Measurements from ENCODE around the gene MYO9A. TPM values are rescaled to one million over a fixed set of nuclear protein-coding genes. Genes with fewer than 3 reads are reported as not detected.

Gene MYO9A
- polyA plus RNA-seq, 3 donors, result 3.9 to 6.6 (median 5.0) TPM

GRCh38 chr15:71951134-71951533, 166.8 kb downstream of the MYO9A start:
- no peak overlapping the region for H3K4me3 Mint-ChIP-seq
- intact Hi-C loops (cut with micrococcal nuclease), result no loop called here
- H3K4me2 ChIP-seq (replicated peaks; ENCODE audit: extremely low read depth, low read length, poor library complexity, severe bottlenecking), result no peak overlapping the region

GRCh38 chr15:71945012-71945411, 172.9 kb downstream of the MYO9A start:
- H3K4me1 ChIP-seq (ENCODE audit: control insufficient read depth in 1 of 2, insufficient read depth in 2 of 2, low read length in 2 of 2), result no peaks in the 10 kb centered on the region
- H3K4me1 Mint-ChIP-seq, result no peaks in the 10 kb centered on the region
- no peak for DNase-seq
- no peak overlapping the region for H3K9ac ChIP-seq (ENCODE audit: insufficient read depth, low read length, poor library complexity, severe bottlenecking)
- no peak overlapping the region for H2AFZ ChIP-seq (ENCODE audit: insufficient read depth, low read depth, low read length, poor library complexity, severe bottlenecking)
- no peaks in the 10 kb centered on the region for H3K27me3 Mint-ChIP-seq (ENCODE audit: low read depth in 3 of 3)
- intact Hi-C loops (cut with micrococcal nuclease), result no loop called here
- H3K9me3 ChIP-seq (replicated peaks in 1 of 2; ENCODE audit: control insufficient read depth in 1 of 2, insufficient read depth in 1 of 2, low read length in 2 of 2), result no peaks in the 10 kb centered on the region
- peaks cover 0 to 2% (median 0%) of the 10 kb centered on the region in 7 donors for H3K9me3 Mint-ChIP-seq
- no peak overlapping the region for H3K27ac Mint-ChIP-seq
- no peaks in the 10 kb centered on the region for H3K27me3 ChIP-seq (ENCODE audit: control insufficient read depth in 2 of 2, insufficient read depth in 2 of 2, low read length in 2 of 2)
- H3K4me3 ChIP-seq (replicated peaks in 1 of 3; ENCODE audit: low read depth in 2 of 3, low read length in 3 of 3), result no peak overlapping the region
- peaks cover 3 to 5% of the 10 kb centered on the region in 2 donors for H3K36me3 Mint-ChIP-seq
- no peaks in the 10 kb centered on the region for H3K79me2 ChIP-seq (ENCODE audit: insufficient read depth, low read length)
- H3K4me3 Mint-ChIP-seq, result no peak overlapping the region
- no peaks in the 10 kb centered on the region for H3K36me3 ChIP-seq (replicated peaks in 1 of 2; ENCODE audit: control insufficient read depth in 1 of 2, insufficient read depth in 2 of 2, low read length in 2 of 2)
- no peak overlapping the region for H3K4me2 ChIP-seq (replicated peaks; ENCODE audit: extremely low read depth, low read length, poor library complexity, severe bottlenecking)
- TF ChIP-seq, protein P1, sequence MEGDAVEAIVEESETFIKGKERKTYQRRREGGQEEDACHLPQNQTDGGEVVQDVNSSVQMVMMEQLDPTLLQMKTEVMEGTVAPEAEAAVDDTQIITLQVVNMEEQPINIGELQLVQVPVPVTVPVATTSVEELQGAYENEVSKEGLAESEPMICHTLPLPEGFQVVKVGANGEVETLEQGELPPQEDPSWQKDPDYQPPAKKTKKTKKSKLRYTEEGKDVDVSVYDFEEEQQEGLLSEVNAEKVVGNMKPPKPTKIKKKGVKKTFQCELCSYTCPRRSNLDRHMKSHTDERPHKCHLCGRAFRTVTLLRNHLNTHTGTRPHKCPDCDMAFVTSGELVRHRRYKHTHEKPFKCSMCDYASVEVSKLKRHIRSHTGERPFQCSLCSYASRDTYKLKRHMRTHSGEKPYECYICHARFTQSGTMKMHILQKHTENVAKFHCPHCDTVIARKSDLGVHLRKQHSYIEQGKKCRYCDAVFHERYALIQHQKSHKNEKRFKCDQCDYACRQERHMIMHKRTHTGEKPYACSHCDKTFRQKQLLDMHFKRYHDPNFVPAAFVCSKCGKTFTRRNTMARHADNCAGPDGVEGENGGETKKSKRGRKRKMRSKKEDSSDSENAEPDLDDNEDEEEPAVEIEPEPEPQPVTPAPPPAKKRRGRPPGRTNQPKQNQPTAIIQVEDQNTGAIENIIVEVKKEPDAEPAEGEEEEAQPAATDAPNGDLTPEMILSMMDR (IDR thresholded peaks at IDR 0.05), result no peak
- no peak overlapping the region for H3K27ac ChIP-seq (ENCODE audit: low read depth in 1 of 2, low read length in 2 of 2)
- no CpG with 5 or more reads among the region's 1 CpG for WGBS (ENCODE audit: insufficient coverage)
- H4K20me1 ChIP-seq (ENCODE audit: insufficient read depth, low read length), result no peaks in the 10 kb centered on the region

More at GRCh38 chr15:71951134-71951533, 166.8 kb downstream of the MYO9A start:
- Histone ChIP-seq H3K9ac (ENCODE audit: insufficient read depth, low read length, poor library complexity, severe bottlenecking) (no peak overlapping the region), H4K20me1 (ENCODE audit: insufficient read depth, low read length) (no peaks in the 10 kb centered on the region), H3K4me3 (replicated peaks in 1 of 3; ENCODE audit: low read depth in 2 of 3, low read length in 3 of 3) (no peak overlapping the region), H2AFZ (ENCODE audit: insufficient read depth, low read depth, low read length, poor library complexity, severe bottlenecking) (no peak overlapping the region), H3K9me3 (replicated peaks in 1 of 2; ENCODE audit: control insufficient read depth in 1 of 2, insufficient read depth in 1 of 2, low read length in 2 of 2) (no peaks in the 10 kb centered on the region), H3K4me1 (ENCODE audit: control insufficient read depth in 1 of 2, insufficient read depth in 2 of 2, low read length in 2 of 2) (no peaks in the 10 kb centered on the region), H3K36me3 (replicated peaks in 1 of 2; ENCODE audit: control insufficient read depth in 1 of 2, insufficient read depth in 2 of 2, low read length in 2 of 2) (peaks cover 0 to 8% of the 10 kb centered on the region in 2 donors), H3K27me3 (ENCODE audit: control insufficient read depth in 2 of 2, insufficient read depth in 2 of 2, low read length in 2 of 2) (no peaks in the 10 kb centered on the region), H3K27ac (ENCODE audit: low read depth in 1 of 2, low read length in 2 of 2) (no peak overlapping the region), H3K79me2 (ENCODE audit: insufficient read depth, low read length) (no peaks in the 10 kb centered on the region)
- Mint-ChIP-seq H3K9me3 (peaks cover 0 to 2% (median 0%) of the 10 kb centered on the region in 7 donors), H3K27me3 (ENCODE audit: low read depth in 3 of 3) (no peaks in the 10 kb centered on the region), H3K36me3 (peaks cover 12 to 16% of the 10 kb centered on the region in 2 donors), H3K27ac (no peak overlapping the region), H3K4me1 (no peaks in the 10 kb centered on the region)
- TF ChIP-seq, protein P1 (IDR thresholded peaks at IDR 0.05), result no peak
- WGBS (ENCODE audit: insufficient coverage), result no CpG with 5 or more reads among the region's 2 CpGs
- no peak for DNase-seq
